ENCODE measurements around the gene INS.
"Not testable (repeated sequence)": the region's sequence is repeated elsewhere in the genome, so short reads cannot be mapped to it uniquely, and the experiment has no call there.

INS gene

DNA sequence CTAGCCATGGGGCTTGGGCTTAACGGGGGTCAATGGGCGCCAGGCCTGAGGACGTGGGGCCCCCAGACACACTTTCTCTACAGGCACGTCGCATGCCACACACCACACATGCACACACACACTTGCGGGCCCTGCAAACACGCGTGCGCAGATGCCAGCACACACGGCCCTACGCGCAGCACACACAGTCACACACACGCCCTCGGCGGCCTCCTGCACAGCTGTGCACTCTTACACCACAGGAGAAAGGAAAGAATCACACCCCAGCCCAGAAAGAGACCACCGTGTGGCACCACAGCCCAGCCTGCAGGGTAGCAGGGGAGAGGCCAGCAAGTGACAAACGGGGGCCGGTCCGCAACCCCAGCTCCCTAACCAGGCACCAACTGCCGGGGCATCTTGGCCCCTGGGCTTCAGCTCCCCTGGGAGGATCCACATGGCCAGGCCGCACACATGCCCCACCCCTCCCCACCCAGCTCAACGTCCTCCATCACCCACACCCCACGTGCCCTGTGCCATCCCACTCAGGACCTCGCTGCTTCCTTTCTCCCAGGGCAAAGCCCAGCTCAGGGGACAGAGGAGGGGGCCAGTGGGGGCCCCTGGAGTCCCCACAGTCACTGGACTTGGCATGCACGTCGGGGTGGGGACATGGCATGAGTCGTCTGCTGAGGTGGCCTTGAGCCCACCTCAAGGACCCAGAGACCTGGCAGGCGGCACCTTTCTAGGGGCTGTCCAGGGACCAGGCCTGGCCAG lies 36.9 kb upstream of the INS start:
- TF ChIP-seq, protein P1, sequence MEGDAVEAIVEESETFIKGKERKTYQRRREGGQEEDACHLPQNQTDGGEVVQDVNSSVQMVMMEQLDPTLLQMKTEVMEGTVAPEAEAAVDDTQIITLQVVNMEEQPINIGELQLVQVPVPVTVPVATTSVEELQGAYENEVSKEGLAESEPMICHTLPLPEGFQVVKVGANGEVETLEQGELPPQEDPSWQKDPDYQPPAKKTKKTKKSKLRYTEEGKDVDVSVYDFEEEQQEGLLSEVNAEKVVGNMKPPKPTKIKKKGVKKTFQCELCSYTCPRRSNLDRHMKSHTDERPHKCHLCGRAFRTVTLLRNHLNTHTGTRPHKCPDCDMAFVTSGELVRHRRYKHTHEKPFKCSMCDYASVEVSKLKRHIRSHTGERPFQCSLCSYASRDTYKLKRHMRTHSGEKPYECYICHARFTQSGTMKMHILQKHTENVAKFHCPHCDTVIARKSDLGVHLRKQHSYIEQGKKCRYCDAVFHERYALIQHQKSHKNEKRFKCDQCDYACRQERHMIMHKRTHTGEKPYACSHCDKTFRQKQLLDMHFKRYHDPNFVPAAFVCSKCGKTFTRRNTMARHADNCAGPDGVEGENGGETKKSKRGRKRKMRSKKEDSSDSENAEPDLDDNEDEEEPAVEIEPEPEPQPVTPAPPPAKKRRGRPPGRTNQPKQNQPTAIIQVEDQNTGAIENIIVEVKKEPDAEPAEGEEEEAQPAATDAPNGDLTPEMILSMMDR (conservative IDR thresholded peaks at IDR 0.05; ENCODE audit: low read length): no peak
- no peak for DNase-seq (ENCODE audit: low read depth)
- H3K4me3 ChIP-seq (ENCODE audit: low read length): no peak overlapping the region

DNA sequence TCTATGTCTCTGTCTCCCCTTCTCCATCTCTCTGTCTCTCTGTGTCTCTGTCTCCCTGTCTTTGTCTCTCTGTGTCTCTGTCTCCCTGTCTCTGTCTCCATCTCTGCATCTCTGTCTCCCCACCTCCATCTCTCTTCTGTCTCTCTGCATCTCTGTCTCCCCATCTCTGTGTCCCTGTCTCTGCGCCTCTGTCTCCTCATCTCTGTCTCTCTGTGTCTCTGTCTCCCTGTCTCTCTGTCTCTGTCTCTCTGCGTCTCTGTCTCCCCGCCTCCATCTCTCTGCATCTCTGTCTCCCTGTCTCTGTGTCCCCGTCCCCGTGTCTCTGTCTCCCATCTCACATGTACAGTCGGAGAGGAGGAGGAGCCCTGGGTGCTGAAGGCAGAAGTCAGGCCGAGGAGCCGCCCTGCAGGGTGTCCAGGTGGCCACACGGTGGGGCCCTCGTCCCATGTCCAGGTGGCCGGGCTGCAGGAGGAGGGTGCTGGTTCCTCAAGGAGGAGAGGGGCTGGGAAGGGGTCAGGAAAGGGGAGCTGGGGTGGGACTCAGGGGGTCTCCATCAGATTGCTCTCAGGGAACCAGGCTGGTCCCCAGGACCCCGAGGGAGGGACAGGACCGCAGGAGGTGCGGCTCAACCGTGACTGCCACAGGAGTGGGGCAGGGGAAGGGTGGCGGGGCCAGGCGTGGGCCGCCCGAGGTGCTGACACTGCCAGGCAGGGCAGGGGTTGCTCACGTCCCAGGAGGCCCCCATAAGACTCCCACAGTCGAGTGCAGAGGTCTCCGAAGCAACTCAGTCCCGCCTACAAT lies 36.2 kb upstream of the INS start:
- TF ChIP-seq, protein P1 (conservative IDR thresholded peaks at IDR 0.05; ENCODE audit: low read length): peak; percentile 80
- no peak overlapping the region for H3K4me3 ChIP-seq (ENCODE audit: low read length)

DNA sequence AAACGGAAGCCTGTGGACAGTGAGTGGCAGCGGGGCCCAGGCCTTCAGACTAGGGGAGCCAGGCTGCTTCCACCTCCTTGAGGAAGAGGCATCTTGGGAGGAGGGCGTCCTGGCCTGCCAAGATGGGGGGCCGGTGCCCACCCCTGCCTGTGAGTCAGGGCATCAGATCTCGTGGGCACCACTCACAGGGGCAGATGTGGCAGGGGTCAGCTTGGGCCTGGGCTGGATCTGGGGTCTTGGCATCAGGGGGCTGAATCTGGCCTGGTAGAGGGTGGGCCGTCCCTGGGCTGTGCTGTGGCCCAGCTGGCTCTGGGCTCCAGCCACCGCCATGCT lies 34.7 kb upstream of the INS start:
- no peak for DNase-seq (ENCODE audit: low read depth)
- TF ChIP-seq, protein P1 (conservative IDR thresholded peaks at IDR 0.05; ENCODE audit: low read length): no peak

More for the DNA sequence above, 36.2 kb upstream of the INS start:
- DNase-seq (ENCODE audit: low read depth): peak; percentile 46

DNA sequence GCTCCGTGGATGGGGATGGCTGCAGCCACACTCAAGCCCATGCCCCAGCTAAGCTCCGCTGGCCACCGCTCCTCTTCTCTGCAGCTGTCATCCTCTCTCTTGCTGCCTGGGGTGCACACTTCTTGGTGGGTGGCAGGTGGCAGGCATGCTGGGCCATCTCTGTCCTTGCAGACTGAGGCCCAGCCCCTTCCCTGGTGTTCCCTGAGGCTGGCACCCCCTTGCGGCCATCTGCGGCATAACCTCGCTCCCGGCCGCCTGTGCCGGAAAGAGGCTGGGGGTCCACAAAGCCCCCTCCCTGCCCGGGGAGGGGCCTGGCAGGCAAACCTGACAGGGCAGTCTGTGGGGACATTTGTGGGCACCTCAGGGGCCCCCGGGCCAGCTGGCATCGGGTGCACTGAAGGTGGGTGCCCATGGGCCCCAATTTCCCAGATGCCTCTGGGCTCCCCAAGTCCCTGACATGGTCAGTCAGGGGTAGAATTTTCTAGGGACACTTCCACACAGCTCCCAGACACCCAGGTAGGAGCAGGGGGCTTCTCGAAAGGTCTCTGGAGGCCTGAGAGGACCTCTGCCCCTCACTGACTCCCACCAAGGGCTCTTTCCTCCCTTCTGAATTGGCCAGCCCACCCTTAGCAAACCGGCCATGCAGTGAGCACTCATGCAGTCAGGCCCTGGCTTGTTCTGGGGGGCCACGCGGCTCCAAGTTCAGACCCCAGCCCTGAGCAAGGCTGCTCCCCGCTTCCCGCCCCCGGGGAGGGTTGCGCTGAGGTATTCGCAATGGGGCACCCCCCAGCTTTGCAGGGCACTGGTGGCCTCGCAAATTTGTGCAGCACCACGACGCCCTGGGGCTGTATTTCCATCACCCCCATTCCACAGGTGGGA lies 34.1 kb upstream of the INS start:
- TF ChIP-seq, protein P1 (conservative IDR thresholded peaks at IDR 0.05; ENCODE audit: low read length): peak; percentile 69
- no peak overlapping the region for H3K4me3 ChIP-seq (ENCODE audit: low read length)
- DNase-seq (ENCODE audit: low read depth): peak; percentile 9

More for the DNA sequence above, 34.7 kb upstream of the INS start:
- no peak overlapping the region for H3K4me3 ChIP-seq (ENCODE audit: low read length)

DNA sequence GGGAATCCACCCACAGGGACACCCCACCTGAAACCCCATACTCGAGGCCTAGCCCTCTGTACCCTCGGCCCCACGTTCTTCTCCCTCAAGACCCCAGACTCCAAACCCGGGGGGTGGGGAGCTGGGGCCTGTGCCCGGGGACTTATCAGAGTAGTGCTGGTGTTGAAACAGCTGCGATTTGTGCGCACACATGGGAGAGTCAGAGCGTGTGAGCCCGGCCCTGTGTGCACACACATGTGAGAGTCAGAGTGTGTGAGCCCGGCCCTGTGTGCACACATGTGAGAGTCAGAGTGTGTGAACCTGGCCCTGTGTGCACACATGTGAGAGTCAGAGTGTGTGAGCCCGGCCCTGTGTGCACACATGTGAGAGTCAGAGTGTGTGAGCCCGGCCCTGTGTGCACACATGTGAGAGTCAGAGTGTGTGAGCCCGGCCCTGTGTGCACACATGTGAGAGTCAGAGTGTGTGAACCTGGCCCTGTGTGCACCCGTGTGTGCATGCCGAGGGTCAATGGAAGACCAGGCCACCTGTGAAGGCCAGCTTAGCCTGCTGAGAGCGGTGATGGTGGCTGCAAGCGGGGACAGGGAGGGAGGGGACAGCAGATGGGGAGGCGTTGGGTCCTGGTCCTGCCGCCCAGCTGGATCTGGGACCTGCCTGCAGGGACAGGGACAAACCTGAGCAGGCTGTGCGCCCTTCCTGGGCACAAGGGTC lies 33.0 kb upstream of the INS start:
- not testable (repeated sequence) for DNase-seq (ENCODE audit: low read depth); H3K4me3 ChIP-seq (ENCODE audit: low read length)

DNA sequence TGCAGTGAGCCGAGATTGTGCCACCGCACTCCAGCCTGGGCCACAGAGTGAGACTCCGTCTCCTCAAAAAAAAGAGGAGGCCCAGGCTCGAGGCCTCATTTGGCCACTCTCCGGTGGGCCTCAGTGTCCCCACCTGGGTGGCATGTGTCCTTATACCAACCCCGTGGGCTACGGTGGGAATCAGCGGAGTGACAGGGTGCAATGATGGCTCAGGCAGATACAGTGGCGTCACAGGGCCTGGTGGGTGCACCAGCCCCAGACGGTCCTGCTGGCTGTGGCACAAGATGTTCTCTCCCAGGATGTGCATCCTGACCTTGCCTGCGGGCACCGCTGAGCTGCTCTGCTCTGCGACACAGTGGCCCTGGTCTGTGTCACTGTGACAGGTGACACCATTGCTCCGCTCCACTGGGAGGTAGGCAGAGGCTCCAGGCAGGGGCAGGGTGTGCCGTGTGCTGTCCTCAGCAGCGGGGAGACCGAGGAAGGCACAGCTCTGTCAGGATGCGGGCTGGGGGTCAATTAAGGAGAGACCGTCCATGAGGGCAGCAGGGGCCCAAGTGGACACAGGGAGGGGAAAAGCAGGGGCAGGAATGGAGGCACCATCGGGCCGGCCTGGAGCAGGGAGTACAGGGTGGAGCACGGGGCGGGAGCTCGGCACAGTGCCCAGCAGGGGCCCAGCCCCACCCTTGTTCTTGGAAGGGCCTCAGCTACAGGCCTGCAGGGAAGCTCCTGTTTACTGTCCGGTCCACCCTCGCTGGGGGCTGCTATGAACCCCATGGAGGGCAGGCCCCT lies 32.3 kb upstream of the INS start:
- DNase-seq (ENCODE audit: low read depth): no peak
- TF ChIP-seq, protein P1 (conservative IDR thresholded peaks at IDR 0.05; ENCODE audit: low read length): no peak
- no peak overlapping the region for H3K4me3 ChIP-seq (ENCODE audit: low read length)

Measured in AG10803 (cell line).